ENCODE results near the gene STOML3.

STOML3 gene

DNA sequence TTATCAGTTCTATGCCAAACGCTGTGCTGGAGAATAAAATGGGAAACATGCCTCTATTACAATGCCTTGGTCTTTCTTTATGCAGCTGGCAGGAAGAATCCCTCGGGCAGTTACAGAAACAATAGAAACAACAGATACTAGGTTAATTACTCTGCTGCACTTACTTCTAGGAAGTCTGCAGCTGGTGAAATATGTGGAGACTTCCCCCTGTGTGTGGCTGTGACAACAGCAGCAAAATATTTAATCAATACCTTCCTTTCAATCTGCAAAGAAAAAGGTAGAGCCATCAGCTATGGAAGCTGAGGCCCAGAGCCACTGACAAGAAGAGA lies 9.9 kb downstream of the STOML3 start:
- DNase-seq: no peak

DNA sequence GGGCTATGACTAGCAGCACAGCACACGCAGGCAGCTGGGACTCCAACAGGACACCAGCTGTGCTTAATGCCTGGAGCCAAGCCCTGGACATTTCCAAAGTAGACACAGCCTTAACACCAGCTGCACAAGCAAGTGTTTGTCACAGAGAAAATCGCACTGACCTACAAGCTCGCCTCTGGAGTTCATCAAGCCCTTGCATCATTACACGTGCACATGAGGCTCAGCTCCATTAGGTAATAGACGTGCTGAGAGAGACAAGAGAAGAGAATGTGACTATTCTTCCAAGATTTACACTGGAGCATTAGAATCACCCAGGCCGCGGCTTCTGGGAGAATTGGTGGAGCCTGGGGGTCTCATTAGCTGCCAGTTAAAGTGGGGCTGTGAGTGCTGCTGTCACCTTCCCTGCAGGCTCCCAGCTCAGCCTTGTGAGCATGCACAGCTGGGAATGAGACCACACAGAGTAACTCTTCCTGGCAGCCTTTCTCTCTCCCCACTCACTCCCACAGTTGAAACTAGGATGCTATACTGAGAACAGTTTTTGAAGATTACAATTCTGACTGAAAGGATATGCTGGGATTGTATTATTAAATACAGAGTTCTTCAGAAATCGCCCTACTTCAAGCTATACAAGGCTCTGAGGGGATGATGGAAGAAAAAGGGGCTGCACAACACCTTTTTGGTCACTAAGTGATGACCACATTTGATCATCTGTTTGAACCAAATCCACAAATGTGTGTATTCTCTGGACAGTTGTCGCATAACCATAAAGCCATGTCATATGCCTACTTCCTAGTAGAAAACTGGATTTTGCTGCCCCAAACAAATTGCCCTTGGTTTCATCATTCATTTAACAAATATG lies 10.5 kb downstream of the STOML3 start:
- no peak for DNase-seq

DNA sequence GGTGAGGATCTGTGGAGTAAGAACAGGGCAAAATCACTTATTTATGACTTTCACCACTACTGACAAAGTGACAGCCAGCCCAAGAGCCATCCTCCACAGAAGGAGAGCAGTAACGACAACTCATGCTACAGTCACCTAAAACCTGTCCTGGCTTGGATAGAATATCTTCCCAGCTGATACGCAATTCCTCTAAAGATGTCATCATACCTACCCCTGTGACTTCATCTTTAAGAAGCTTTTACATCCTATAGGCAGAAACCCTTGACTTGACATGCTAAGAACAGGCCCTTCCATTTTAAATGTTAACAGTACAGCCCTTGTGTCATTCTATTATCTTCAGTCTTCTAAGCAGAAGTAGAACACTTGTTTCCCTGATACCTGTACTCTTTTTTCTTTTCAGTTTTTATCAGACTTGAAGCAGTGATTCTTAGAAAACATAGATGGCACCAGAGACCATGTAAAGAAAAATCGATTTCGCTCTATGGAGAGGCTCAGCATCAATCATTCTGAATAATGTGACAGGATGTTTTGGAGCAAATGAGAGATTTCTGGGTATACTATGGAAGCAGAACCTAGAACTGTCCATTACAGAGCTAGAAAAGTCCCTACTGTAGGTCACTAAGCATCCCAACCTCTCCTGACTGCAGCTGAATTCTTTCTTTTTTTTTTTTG lies 20.1 kb downstream of the STOML3 start:
- no peak for DNase-seq

DNA sequence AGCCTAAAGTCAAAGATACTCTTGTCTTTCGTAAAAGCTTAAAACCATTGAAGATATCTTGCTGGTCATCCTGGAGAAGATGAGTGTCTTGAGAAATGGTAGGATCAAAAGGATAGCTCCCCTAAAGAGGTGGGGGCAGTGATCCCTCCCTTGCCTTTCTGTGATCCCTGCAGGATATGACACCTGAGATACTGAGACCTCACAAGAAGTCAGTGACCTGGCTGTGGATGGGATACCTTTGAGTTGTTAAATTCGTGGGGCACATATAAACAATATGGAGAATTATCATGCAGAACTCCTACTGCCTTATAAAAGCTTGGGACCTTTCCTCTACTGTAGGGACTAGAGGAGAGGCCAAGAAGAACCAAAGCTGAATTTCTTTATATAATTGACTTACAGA lies 21.4 kb downstream of the STOML3 start:
- DNase-seq: no peak

DNA sequence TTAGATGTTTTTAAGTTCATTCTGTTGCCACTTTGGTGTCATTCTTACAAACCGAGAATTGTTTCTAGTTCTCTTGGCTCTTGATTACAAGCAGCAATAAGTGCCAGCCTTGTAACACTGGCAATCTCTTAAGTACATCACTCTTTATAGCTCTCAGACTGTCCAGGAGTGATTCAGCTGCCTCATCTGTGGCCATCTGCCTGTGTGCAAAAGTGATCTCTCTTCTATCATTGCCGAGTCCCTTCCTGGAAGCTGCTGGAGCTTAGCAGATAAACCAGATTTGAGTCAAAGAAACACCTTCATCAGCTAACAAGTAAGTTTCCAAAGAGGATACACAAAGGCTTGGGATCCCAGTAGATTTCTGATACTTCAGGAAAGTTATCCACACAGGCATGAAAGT lies 23.2 kb downstream of the STOML3 start:
- DNase-seq: no peak

DNA sequence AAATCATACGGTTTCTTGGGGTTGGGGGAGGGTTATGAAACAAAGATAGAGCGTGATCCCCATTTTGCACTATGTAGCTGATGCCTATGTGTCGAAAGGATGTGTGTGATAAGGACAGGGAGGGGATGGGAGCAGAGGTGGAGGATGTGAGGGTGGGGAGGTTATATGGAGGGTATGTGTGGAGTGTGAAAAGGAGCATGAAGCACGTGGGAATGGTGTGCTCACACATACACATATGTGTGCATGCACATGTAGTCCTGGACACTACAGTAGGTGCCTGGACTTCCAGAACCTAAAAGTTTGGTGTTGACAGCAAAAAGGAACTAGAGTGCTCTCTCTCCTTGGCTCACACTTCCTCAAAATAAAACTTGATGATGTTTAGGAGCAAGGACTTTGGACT lies 25.4 kb downstream of the STOML3 start:
- DNase-seq: no peak

DNA sequence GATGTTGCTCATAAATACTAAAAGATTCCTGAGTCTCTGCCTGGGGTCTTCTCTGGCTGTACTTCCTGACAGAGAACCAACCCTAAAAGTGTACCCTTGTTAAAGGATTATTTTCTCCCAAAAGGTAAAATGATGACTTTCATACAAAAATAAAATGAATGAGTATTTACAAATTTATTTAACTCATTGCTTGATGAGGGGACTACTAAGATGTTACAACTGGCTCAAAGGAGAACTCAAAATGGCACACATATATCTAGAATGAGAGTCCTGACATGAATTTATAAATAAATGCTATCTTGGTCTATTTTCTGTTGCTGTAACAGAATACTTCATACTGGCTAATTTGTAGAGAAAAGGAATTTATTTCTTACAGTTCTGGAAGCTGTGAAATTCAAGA lies 30.5 kb downstream of the STOML3 start:
- DNase-seq: no peak

DNA sequence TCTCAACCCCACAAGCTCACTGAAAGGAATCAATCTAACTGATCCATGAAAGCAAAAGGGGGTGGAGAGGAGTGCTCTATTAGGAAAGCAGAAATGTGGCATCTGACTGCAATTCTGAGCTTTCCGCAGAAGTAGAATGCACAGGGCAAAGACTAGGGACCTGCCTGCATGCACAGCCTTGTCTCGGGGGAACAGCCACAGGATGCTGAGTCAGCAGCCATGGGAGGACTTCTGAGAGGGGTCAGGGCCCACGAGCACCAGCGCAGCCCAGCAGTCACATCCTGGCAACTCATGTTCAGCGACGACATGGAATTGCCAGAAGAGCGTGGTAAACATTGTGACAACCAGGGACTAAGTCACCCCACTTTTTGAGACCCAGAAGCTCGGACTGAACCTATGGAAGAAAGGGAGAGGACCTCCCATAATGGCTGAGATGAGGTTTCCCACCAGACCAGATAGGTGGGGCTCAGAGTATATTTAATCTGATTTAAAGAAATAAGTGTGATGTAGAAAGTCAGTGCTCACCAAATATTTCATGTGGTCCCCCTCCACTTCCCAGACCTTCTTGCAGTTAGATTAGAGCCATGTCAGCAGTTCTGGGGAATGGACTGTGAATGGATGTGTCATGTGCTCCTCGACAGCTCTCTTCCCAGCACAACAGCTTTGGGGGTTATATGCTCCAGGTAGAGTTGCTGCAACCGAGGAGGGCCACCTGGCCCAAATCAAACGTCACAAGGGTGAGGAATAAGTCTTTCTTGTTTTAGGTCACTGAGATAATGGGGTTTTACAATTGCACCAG lies 32.6 kb downstream of the STOML3 start:
- DNase-seq: no peak

DNA sequence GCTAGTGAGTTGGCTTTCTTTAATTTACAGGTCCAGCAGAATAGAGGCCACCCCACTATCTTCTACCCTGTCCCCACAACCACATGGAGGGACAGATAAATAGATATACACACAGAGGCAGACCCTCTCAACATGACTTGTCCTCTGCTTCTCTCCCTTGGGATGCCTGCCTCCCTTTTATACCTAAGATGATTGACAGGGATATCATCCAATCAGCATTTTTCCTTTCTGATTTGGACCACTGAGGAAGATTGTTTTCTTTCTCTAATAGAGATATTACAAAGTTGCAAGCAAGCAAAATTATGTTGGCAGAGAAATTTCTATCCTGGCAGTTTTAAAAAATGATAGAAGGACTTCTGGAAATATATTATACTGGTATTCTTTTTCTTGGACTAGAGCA lies 35.8 kb downstream of the STOML3 start:
- no peak for DNase-seq

DNA sequence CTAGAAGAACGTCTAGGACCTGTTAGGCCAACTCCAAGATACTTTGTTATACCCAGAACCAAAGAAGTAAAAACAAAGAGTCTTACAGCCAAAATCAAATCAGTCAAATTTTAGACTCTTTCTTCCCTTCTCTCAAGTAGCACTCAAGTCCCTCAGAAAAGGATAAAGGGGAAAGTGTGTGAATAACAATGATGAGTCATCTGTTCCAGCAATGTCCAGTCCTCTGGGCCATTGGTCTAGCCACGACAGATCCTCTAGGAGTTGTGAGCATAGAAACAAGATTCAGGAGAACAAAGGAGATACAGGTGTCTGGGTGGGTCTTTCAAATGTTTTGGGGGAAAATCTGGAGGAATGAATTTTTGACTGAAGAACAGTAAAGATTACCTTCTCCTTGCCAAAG lies 36.3 kb downstream of the STOML3 start:
- no peak for DNase-seq

DNA sequence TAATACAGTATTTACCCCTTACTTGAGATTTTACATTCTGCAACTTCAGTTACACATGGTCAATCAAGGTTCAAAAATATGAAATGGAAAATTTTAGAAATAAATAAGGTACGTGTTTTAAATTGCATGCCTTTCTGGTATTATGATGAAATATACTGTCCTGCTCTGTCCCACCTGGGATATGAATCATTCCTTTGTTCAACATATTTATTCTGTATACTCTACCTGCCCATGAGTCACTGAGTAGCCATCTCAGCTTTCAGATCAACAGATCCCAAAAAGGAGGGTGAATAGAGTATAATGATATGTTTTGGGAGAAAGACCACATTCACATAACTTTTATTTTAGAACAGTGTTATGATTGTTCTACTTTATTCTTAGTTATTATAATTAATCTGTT lies 37.8 kb downstream of the STOML3 start:
- no peak for DNase-seq

DNA sequence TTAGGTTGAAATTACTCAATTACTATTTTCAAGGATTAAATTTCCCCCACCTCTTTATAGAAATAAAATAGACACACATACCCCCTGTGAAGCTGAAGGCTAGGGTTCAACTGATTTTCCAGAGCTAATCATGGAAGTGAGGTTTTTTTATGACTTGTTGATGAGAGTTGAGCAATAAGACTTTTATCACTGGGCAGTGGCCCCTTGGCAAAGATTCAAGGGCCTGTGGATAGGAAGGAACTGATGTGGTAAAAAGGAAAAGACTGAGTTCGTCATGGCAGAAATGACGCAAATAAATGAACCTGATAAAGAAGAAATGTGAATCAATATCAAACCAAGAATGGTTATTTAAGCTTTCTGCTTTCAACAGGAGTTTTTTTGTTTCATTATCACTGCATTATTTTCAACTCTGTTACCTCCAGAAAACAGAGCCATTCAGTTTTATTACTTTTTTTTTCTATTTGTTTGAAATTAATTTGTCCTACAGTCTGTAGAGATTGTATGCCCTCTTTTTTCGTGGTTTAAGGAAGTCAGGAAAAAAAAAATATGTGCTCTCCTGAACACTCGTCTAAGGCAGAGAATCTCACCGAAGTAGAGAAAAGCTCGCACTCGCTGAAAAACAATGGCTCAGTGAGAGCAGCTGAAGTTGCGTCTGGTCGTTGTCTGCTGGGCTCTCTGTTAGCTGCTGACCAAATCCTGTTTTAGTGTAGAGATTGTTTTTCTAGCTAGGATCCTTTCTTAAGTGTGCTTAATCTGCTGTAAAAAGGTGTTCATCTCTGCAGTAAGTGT lies 38.9 kb downstream of the STOML3 start:
- no peak for DNase-seq

DNA sequence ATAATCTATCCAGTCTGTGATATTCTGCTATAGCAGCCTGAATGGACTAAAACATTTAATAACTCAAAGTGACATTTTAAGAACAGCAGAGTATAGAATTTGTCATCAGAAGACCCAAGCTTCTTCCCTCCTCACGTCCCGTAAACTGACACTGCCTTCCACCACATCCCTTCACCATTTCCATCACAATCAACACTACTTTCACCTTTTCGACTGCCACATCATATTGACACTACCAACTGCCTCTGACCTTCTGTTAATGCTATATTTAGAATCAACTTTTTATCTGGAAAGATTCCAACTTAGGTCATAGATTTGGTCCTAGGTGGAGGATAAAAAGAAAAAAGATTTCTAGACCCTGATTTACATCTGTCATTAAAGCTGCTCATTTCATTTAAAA lies 39.6 kb downstream of the STOML3 start:
- DNase-seq: no peak

DNA sequence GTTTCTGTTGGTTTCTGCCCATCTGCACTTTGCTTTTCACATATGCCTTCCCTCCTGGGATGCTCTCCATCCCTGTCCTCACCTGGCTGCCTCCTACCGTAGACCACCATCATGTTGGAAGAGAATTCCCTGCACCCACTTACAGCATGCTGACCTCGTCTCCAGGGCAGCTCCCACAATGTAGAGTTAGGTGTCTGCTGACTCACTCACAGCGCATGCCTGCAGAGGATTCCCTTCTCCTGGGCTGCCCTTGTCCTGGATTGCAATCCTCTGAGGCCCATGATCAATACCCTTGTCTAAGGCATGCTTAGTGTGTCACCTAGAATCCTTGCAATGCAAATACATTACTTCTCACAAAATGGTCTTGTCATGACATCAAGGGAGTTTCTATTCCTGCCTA lies 43.6 kb downstream of the STOML3 start:
- no peak for DNase-seq

DNA sequence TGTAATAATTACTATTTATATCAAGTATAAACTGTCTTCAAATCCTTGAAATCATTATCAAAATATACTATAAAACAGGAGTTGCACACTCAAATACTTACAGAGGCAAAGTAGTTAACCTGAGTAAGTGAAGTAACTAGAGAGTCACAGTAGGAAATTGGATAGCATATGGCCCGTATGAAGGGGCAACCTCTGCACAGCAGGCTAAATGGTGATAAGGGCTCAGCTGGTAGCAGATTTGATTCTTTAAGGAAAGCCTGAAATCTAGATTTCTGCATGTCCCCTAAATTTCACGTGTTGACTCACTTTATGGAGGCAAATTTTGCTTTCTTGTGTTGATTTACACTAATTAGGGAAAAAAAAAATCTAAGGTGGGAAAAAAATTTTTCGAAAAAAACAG lies 46.4 kb downstream of the STOML3 start:
- DNase-seq: no peak

DNA sequence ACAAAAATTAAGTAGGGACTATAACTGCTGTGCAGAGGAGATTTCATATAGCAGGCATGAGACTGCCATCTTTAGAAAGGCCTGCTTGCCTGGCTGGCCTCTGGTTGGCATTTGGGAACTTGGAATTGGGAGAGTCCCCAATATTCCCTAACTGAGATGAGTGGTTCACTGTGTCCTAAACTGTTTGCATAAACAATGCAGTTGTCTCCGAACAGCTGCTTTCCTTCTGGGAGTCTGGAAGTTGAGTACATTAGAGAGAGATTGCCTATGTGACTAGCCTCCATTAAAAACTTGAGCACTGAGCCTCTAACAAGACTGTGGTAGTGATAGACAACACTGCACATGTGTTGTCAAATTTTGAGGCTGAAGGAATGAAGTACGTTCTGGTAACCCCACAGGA lies 47.4 kb downstream of the STOML3 start:
- no peak for DNase-seq

DNA sequence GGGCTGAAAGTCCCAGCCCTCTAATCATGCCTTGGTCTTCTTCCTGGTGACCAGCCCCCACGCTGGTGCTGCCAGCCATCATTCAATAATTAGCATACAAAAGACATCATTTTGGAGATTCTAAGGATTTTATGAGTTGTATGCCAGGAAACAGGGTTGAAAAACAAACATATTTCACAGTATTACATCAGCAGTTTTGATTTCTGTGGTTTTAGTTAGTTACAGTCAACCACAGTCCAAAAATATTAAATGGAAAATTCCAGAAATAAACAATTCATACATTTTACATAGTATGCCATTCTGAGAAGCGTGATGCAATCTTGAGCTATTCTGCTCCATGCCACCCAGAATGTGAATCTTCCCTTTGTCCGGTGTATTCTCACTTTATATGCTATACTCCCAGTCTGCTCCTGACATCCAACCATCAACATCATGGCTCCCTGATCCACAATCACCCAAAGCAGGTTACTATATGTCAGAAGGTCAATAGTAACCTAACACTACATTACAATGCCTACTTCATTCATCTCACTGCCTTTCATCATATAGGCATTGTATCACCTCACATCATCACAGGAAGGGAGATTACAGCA lies 49.2 kb downstream of the STOML3 start:
- DNase-seq: no peak

DNA sequence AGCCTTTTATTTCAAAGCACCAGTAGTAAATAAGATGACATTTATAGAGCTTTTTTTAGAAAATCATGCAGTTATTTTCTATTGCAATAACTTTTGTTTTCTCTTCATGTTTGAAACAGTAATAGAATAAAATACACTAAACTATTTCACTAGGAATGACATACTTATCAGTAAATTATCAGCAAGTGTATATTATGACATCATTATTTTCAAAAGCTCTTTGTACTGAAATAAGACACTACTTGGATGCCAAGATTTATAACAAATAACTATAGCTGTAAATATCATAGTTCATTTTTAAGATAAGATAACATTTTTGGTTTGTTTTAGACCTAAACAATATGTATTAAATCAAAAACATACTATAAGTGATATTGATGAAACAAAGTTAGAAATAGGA lies 56.8 kb downstream of the STOML3 start:
- DNase-seq: no peak

DNA sequence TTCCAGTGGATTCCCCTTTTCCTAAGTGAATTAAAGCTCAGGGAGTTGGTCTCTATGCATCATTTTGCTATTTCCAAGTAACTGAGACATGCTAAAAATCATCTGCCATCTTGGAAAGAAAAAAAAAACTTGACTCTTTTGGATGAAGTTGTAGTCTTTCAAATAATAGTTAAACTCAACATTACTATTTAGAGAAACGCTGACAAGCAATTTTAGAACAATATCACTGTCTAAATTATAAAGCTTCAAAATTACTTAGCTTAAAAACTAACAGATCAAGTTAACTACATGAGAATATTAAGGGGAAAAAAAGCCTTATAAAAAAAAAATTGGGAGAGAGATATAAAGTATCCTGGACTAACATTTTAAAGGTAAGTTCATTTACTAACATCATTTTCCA lies 68.5 kb downstream of the STOML3 start:
- DNase-seq: no peak

DNA sequence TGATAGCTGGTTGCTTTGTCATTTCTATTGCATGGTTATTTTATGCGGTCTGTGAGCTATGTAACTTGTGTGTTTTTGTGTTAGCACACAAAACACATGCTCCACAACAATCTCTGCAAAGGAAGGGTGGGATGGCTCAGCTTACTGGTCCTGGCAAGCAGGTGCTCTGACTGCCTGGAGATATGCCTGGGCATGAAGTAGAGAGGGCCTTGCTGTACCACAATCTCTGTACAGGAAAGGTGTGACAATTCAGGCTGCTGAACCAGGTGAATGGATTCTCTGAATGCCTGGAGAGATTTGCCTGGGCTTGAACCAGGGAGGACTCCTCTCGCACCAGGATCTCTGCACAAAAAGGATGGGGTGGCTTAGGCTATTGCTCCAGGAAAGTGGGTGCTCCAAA lies 69.5 kb downstream of the STOML3 start:
- no peak for DNase-seq

Data from stimulated activated CD4-positive, alpha-beta T cell treated with anti-CD3 and anti-CD28 coated beads, Interleukin-4, amount 100 ng/mL, for 1 hour (primary cell).